ENCODE measurements around the gene ROS1. TPM values are rescaled to one million over a fixed set of nuclear protein-coding genes. Genes with fewer than 3 reads are reported as not detected.

The ROS1 gene
- total RNA-seq, 4 donors from 2014 or later = under 0.01 to 0.06 TPM; not detected in 2

- H3K27ac ChIP-seq (replicated peaks in 1 of 4) = no peak overlapping the region
- TF ChIP-seq EP300 (IDR thresholded peaks at IDR 0.05) (no peak), POLR2AphosphoS5 (IDR thresholded peaks at IDR 0.05) (no peak), POLR2A (IDR thresholded peaks at IDR 0.05; ENCODE audit: low read depth) (no peak)
- TF ChIP-seq, protein P1, sequence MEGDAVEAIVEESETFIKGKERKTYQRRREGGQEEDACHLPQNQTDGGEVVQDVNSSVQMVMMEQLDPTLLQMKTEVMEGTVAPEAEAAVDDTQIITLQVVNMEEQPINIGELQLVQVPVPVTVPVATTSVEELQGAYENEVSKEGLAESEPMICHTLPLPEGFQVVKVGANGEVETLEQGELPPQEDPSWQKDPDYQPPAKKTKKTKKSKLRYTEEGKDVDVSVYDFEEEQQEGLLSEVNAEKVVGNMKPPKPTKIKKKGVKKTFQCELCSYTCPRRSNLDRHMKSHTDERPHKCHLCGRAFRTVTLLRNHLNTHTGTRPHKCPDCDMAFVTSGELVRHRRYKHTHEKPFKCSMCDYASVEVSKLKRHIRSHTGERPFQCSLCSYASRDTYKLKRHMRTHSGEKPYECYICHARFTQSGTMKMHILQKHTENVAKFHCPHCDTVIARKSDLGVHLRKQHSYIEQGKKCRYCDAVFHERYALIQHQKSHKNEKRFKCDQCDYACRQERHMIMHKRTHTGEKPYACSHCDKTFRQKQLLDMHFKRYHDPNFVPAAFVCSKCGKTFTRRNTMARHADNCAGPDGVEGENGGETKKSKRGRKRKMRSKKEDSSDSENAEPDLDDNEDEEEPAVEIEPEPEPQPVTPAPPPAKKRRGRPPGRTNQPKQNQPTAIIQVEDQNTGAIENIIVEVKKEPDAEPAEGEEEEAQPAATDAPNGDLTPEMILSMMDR (IDR thresholded peaks at IDR 0.05) = no peak
- H3K4me3 ChIP-seq = no peak overlapping the region
- H3K27me3 ChIP-seq = no peaks in the 10 kb centered on the region
- no peaks in the 10 kb centered on the region for H3K4me1 ChIP-seq
- WGBS = 81% methylated on average over 4 of the region's 4 CpGs
- no peak for DNase-seq (ENCODE audit: extremely low spot score)
- H3K9me3 ChIP-seq = no peaks in the 10 kb centered on the region
- H3K36me3 ChIP-seq = no peaks in the 10 kb centered on the region
- intact Hi-C loops (cut with DNase I) = no loop called here
Observed at GRCh38 chr6:117467876-117468275, 42.1 kb upstream of the ROS1 start.

DNA sequence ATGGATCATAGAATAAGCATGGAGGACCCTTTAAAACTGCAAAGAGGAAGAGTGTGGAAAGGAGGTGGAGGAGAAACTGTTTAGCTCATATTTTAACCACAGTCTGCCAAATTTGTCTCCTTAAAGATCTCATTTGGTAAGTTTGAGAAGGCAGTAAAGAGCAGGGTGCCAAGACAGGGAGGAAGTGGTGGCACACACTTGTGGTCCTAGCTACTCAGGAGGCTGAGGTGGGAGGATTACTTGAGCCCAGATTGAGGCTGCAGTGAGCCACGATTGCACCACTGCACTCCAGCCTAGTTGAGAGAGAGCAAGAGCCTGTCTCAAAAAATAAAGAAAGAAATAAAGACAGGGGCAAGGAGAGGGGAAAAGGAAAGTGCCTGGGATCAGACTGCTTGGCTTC is 39.9 kb upstream of the ROS1 start:
- Histone ChIP-seq H3K27me3 (no peaks in the 10 kb centered on the region), H3K4me3 (no peak overlapping the region)

DNA sequence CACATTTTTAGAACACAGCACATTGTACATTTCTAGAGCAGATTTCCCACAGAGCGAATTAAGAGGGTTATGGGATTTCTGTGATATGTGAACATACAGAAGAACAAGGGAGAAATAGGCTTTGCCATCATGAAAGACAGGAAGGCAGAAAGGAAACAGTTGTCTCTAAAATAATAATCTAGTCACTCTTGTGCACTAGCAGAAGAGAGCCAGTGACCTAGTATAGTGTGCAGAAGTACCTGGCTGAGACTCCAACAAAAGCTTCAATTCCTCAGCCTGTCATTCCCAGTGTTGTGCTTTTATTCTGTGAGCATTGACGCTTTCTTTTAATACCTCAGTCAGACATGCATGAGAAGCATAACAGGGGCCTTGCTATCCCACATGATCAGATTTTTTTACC is 39.0 kb upstream of the ROS1 start:
- no peaks in the 10 kb centered on the region for H3K4me1 ChIP-seq
- H3K27ac ChIP-seq (replicated peaks in 1 of 4) = no peak overlapping the region
- no peaks in the 10 kb centered on the region for H3K27me3 ChIP-seq
- no peaks in the 10 kb centered on the region for H3K9me3 ChIP-seq
- H3K4me3 ChIP-seq = no peak overlapping the region
- WGBS = 69% methylated on average over 2 of the region's 2 CpGs
- no peak for TF ChIP-seq POLR2AphosphoS5 (IDR thresholded peaks at IDR 0.05)
- no peak for TF ChIP-seq POLR2A (IDR thresholded peaks at IDR 0.05; ENCODE audit: low read depth)
- DNase-seq (ENCODE audit: extremely low spot score) = no peak
- intact Hi-C loops (cut with DNase I) = no loop called here
- H3K36me3 ChIP-seq = no peaks in the 10 kb centered on the region

More for the DNA sequence above, 39.9 kb upstream of the ROS1 start:
- DNase-seq (ENCODE audit: extremely low spot score) = no peak
- H3K9me3 ChIP-seq = no peaks in the 10 kb centered on the region
- intact Hi-C loops (cut with DNase I) = no loop called here
- no peaks in the 10 kb centered on the region for H3K36me3 ChIP-seq
- WGBS = 71% methylated on average over 1 of the region's 1 CpG
- TF ChIP-seq EP300 (IDR thresholded peaks at IDR 0.05) (no peak), POLR2AphosphoS5 (IDR thresholded peaks at IDR 0.05) (no peak), POLR2A (IDR thresholded peaks at IDR 0.05; ENCODE audit: low read depth) (no peak)
- TF ChIP-seq, protein P1 (IDR thresholded peaks at IDR 0.05) = no peak
- no peaks in the 10 kb centered on the region for H3K4me1 ChIP-seq
- no peak overlapping the region for H3K27ac ChIP-seq (replicated peaks in 1 of 4)

DNA sequence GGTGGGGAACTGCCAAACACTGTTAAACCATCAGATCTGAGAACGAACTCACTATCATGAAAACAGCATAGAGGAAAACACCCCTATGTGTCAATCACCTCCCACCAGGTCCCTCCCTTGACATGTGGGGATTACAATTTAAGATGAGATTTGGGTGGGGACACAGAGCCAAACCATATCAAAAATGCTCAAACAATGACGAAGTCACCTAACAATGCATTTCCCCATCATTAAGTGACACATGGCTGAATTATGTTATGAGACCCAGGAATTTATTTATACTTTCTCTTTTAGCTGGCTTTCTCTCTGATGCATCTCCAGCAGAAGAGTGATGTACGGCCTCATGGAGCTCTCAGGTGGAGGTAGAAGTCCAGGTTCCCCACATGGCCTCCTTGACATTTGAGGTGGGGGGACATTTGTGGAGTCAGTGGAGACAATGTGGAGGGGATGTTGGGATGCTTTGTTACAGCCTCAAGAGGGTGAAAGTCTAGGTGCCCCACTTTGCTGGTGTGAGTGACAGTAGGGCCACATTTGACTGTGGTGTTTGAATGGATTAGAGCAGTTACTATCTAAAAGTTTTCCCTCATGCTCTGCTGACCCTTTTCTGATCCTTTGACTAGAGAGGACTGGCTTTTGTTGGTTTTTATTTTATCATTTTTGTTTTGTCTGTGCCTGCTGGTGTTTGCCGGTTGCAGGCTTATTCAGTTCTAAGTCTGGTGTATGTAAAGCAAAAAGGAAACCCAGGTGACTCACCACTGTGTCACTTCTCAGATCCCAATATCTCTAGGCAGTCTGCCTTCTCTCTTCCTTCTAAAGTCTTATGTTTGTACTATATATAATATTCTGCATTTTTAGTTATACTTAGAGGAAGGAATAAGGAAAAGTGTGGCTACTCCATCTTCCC is 38.3 kb upstream of the ROS1 start:
- 80% methylated on average over 4 of the region's 4 CpGs for WGBS
- Histone ChIP-seq H3K27me3 (no peaks in the 10 kb centered on the region), H3K27ac (replicated peaks in 1 of 4) (no peak overlapping the region), H3K9me3 (no peaks in the 10 kb centered on the region), H3K36me3 (no peaks in the 10 kb centered on the region), H3K4me3 (no peak overlapping the region), H3K4me1 (no peaks in the 10 kb centered on the region)
- TF ChIP-seq POLR2AphosphoS5 (IDR thresholded peaks at IDR 0.05) (no peak), EP300 (IDR thresholded peaks at IDR 0.05) (no peak), POLR2A (IDR thresholded peaks at IDR 0.05; ENCODE audit: low read depth) (no peak)
- TF ChIP-seq, protein P1 (IDR thresholded peaks at IDR 0.05) = no peak
- DNase-seq (ENCODE audit: extremely low spot score) = no peak
- intact Hi-C loops (cut with DNase I) = no loop called here

GRCh38 chr6:117459204-117459944 is 33.6 kb upstream of the ROS1 start:
- no peaks in the 10 kb centered on the region for H3K9me3 ChIP-seq
- intact Hi-C loops (cut with DNase I) = no loop called here
- H3K27me3 ChIP-seq = no peaks in the 10 kb centered on the region
- 89% methylated on average over 2 of the region's 2 CpGs for WGBS
- H3K36me3 ChIP-seq = no peaks in the 10 kb centered on the region
- no peaks in the 10 kb centered on the region for H3K4me1 ChIP-seq
- TF ChIP-seq POLR2A (IDR thresholded peaks at IDR 0.05; ENCODE audit: low read depth) (no peak), EP300 (IDR thresholded peaks at IDR 0.05) (no peak), POLR2AphosphoS5 (IDR thresholded peaks at IDR 0.05) (no peak)
- TF ChIP-seq, protein P1 (IDR thresholded peaks at IDR 0.05) = no peak
- H3K4me3 ChIP-seq = no peak overlapping the region
- no peak overlapping the region for H3K27ac ChIP-seq (replicated peaks in 1 of 4)
- no peak for DNase-seq (ENCODE audit: extremely low spot score)
